ENCODE data around the gene MATN4.
"Not testable (repeated sequence)": the region's sequence is repeated elsewhere in the genome, so short reads cannot be mapped to it uniquely, and the experiment has no call there.

MATN4 gene

GRCh38 chr20:45308117-45308778 lies at the start of gene MATN4:
Gene MATN4, minus strand, starts transcription at chr20:45308299. Its CDS starts 2,717 bp downstream, at chr20:45305582.
- peak; percentile 60 for DNase-seq

DNA sequence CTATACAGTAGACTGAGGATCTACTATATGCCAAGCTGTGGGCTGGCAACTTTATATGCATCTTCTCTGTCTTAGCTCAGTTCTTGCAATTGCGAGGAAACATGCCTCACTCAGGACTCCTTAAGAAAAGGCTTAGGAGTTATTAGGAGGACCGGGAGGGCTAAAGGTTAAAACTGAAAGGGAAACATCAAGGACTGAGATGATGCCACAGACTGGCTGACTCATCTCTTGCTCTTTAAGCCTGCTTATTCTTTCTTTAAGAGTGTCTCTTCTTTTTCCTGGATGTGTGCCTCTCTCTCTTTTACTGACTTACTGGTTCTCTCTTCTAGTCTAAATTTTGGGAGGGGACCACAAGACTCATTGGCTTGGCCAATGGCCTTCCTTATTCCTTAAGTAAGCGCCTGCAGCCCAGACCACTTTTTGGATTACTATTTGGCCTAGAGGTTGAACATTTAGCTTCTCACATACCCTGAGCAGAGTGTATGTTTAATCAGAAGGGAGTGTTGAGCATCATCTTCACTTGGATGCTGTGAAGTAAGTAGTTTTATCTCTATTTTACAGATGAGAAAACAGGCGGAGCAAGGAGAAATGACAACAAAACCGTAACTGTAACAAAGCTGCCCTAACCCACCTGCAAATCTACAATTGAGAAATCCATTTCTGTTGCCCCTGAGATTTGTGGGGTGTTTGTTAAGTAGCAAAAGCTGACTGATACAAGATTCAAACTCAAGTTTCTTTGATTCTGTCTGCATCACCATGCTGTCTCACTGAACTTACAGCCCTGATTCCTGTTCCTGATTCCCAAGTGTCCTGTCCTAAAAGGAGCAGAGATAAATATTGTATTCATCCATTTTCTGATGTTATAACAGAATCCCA lies 47.3 kb upstream of the MATN4 start:
- DNase-seq: no peak

- DNase-seq: no peak
Observed at GRCh38 chr20:45354423-45355208, 46.5 kb upstream of the MATN4 start.

DNA sequence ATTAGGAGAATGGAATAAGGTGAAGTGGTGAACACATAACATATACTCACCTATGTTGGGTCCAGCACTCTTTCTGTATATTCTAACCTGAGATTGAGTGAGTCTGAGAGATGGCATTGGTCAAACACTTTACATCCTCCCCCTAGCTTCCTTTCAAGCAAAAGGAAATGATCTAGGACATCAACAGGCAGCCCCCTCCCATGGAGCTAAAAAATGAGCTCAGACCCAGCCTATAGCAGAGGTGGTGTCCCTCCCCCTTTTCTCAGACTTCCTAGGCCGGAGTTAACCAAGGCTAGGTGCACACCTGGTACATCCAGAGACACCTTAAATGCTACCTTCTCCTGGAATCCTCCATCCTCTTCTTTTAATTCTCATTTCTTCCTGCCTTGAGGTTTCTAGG lies 45.6 kb upstream of the MATN4 start:
- DNase-seq: no peak

DNA sequence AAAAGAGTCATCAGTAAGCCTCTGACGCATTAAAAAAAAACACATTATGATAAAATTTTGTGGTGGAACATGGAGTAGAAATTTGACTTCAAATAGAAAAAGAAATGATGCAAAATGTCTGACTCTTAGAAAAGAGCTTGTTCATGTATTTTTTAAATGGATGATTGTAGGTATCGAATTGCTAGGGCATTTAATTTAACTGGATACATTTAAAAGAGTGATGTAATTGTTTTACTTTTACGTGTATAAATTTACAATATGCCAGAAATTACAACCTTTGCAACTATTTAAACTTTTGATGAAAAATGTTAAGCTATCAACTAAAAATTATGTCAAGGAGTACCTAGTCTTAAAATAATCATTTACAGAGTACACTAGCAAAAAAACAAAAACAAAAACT lies 44.6 kb upstream of the MATN4 start:
- DNase-seq: no peak

- not testable (repeated sequence) for DNase-seq
Observed at GRCh38 chr20:45350795-45351194, 42.7 kb upstream of the MATN4 start.

DNA sequence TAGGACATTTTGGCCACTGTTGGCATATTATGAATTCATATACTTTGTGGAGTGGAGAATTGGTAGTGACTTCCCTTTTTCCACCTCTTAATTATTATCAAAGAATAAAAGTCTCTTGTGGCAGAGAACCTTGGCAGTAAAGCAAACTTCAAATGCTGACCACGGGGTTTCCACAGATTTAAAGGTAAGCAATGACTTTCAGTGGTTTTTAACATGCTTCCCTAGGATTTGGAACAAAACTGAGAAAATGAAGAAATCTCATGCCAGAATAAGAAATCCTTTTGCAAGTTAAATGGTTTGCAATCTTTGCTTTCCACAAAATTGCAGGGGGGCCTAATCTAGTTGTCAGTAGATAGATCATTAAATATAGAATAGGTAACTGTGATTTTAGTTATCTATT lies 42.1 kb upstream of the MATN4 start:
- peak; percentile 47 for DNase-seq

GRCh38 chr20:45347936-45348778 lies 40.1 kb upstream of the MATN4 start, which contains the start of gene SDC4:
Gene SDC4, minus strand, starts transcription at chr20:45348424. Its CDS starts 40 bp downstream, at chr20:45348384.
- DNase-seq: peak; percentile 18

GRCh38 chr20:45347297-45347935 lies 39.3 kb upstream of the MATN4 start:
- no peak for DNase-seq

GRCh38 chr20:45346851-45347250 lies 38.8 kb upstream of the MATN4 start:
- no peak for DNase-seq

DNA sequence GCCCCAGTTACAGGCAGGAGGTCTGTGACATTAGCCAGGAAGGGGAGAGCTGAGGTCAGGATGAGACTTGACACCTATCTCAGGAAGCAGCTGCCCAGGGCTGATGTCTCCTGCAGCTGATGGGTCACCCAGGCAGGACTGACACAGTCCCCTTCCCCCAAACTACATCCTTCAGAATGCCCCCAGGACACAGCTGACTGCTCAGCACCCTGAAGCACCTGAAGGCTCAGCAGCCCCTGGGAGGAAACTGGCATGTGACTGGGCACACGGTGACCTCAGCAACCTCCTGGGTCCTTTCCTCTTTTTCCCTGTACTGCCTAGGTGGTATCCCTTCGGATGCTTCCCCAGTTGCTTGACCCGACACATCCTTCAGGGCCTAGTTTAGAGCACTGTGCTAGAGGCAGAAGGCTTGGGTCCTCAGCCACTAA lies 38.2 kb upstream of the MATN4 start:
- DNase-seq: no peak

DNA sequence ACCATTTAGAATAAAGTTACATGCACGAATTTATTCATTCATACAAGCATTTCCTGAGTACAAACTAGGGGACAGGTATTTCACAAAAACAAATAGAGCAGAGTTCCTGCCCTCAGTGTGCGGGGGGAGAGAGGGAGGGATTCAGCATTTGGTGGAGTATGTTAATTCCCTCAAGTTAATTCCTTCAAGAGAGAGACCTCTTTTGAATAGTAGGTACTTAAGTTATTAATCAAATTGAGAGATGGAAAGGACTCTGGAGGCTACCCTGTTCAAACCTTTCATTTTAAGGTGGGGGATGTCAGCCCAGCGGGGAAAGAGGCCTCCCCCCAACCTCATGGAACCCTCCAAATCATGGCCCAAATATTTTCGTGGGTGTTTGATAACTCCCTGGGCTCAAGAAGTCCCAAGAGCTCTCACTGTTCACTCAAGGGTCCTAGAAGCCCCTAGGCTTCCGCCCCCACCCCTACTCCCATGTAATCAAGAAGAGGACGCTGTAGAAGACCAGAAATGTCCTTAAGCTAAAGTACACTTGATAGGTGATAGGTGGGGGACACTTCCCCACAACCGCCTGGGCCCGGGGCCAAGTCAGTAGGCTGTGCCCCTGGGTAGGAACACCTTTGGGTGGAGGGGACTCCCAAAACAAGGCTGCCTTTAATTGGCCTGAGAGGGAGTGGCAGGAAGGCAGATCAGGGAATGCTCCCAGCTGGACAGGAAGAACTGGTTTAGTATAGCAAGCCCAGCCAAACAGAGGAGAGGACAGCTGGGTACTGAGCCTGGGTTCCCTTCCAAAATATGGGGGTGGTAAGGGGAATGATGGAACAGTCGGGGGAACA lies 37.2 kb upstream of the MATN4 start:
- DNase-seq: no peak

DNA sequence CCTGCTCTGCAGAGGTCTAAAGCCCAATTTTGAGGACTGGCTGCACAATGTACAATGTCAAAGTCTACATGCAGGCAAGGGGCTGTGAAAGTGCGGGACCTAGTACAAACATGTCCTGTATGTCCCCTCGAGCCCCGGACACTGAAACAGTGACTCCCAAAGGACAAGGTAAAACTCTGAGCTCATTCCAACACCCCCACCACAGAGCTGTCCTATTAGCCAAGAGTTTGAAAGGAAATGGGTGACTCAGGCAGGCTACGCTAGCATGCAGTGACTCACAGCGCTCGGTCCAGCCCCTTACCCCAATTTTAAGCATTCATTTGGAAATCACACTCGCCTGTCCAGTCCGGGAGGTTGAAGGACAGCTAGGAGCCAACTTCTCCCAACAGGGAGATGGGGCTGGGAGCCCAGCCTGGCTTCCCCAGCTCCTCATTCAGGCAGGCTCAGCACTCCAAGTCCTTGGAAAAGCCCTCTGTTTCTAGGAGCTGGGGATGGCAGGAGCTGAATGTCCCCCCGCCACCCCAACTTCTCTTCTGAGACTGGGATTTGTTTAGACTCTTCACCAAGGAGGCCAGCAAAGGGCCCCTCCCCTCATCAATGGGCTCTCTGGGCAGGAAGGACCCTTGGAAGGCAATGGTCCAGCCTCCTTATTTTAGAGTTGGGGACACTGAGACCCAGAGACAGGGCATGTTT lies 36.2 kb upstream of the MATN4 start:
- no peak for DNase-seq

DNA sequence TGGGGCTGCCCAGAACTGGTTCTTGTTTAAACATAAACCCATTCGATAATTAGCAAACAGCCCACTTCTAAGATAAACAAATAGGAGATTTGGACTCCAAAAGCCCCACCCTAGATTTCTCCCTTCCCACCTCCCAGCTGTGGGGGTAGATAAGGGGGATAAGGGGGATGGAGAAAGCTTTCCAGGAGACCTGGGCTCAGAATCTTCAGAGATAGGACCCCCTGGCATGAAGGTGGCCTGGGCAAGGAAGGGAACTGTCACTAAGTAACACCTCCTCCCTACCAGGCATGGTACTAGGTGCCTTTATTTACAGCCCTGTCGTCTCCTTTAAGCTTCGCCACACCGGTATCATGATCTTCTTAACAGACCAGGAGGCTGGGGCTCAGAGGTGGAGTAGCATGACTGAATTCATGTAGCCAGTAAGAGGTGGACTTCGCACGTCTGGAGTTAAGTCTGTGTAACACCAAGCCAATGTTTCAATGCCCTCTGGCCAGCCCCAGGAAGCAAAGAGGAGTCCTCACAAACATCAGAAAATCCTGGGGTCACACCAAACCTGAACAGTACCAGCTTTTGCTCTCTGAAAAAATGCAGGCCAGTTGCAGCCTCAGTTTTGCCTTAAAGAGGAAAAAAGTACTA lies 35.6 kb upstream of the MATN4 start:
- no peak for DNase-seq

GRCh38 chr20:45342855-45343531 lies 34.9 kb upstream of the MATN4 start:
- no peak for DNase-seq

- no peak for DNase-seq
Observed at GRCh38 chr20:45341939-45342854, 34.1 kb upstream of the MATN4 start.

DNA sequence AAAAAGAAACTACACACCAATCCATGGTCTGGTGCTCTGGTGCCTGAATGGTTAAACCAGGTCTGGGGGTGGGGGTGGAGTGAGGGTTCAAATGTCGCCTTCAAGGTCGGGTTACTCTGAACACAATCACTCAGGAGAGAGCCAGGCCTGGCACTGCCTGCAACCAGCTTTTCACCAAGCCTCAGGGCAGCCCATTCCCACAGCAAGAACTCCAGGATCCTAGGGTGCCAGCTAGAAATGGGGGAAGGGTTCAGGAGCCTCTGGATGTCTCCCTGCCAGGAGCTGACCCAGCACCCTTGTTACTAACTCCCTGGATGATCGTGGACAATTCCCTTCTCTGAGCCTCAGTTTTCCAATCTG lies 33.5 kb upstream of the MATN4 start:
- no peak for DNase-seq

DNA sequence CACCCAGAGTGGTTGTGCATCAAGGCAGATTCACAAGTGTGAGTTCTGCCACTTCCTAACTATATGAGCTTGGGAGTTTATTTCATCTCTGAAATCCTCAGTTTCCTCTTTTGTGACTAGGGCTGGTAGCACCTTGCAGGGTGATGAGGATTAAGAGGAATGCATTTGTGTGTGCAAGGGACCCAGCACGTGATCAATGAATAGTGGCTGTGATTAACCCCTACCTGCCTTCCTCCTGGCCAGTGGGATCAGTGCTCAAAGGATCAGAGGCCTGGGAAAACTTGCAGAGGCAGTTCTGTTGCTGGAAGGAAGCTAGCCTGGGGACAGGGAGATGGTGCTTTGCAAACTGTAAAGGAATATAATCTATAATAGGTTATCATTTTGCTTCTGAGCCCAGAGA lies 32.9 kb upstream of the MATN4 start:
- no peak for DNase-seq
